B cell (primary cell): ENCODE results near the gene BRWD1. TPM values are rescaled to one million over a fixed set of nuclear protein-coding genes. Genes with fewer than 3 reads are reported as not detected.

Experiments used
- ATAC-seq: fragments of 200-7000 bp; cut with Tn5 transposase; one replicate; pipeline ENCODE4 v1.10.0; 2021; ENCODE audit warnings: low read depth, mild to moderate bottlenecking, moderate number of reproducible peaks, moderate library complexity
- CTCF ChIA-PET: fragments of 350-600 bp; sonication (Branson Sonifier 250); formaldehyde crosslinking; loops from one replicate; lab custom pipeline; 2021; ENCODE audit warnings: antibody characterized with exemption, inconsistent platforms; lab: Charles Lee
- POLR2A ChIA-PET: fragments of 350-600 bp; sonication (Branson Sonifier 250); formaldehyde crosslinking; loops from one replicate; lab custom pipeline; 2021; ENCODE audit warnings: antibody characterized with exemption; lab: Charles Lee
- DNase-seq: peaks from one replicate; pipeline ENCODE4 v3.0.0; 2013
- H2AFZ ChIP-seq: 2 replicates; pipeline ENCODE4 v1.6.1; 2012; ENCODE audit warnings: mild to moderate bottlenecking, low read depth, low read length; ENCODE audit not compliant: insufficient read depth, poor library complexity, severe bottlenecking
- H3K27ac ChIP-seq, 2 donors: 1 replicate in 1 of 2; 2 replicates in 1 of 2; pipeline ENCODE4 v1.5.1; 2012 to 2013; ENCODE audit warnings: low read length in 2 of 2, mild to moderate bottlenecking in 2 of 2, moderate library complexity in 1 of 2
- H3K27me3 ChIP-seq, 4 experiments: fragments of 200-600 bp in 1 of 4; sonication (generic) in 1 of 4; replicated peaks in 1 of 4; 1 replicate in 2 of 4; 2 replicates in 2 of 4; pipeline versions ENCODE4 v1.6.1 to v1.7.0; 2013 to 2016; ENCODE audit warnings: low read length in 3 of 4, mild to moderate bottlenecking in 2 of 4, mixed read lengths in 1 of 4, moderate library complexity in 1 of 4; ENCODE audit not compliant: insufficient read depth in 4 of 4, control insufficient read depth in 3 of 4; ENCODE audit errors: control extremely low read depth in 1 of 4
- H3K36me3 ChIP-seq, 2 experiments: replicated peaks in 1 of 2; 1 replicate in 1 of 2; 2 replicates in 1 of 2; pipeline versions ENCODE4 v1.6.1 to v1.7.1; 2013; ENCODE audit warnings: low read length in 1 of 2; ENCODE audit not compliant: insufficient read depth in 2 of 2, control insufficient read depth in 1 of 2; ENCODE audit errors: control extremely low read depth in 1 of 2, extremely low read depth in 1 of 2
- H3K4me1 ChIP-seq, 2 donors: fragments of 200-600 bp in 1 of 2; sonication (generic) in 1 of 2; 1 replicate in 1 of 2; 2 replicates in 1 of 2; pipeline versions ENCODE4 v1.5.1 to v1.6.1; 2013 to 2017; ENCODE audit warnings: low read length in 2 of 2; ENCODE audit not compliant: control insufficient read depth in 2 of 2, insufficient read depth in 2 of 2
- H3K4me2 ChIP-seq: replicated peaks from 2 replicates; pipeline ENCODE3; 2012; ENCODE audit warnings: mild to moderate bottlenecking, low read depth, low read length; ENCODE audit not compliant: poor library complexity, severe bottlenecking
- H3K4me3 ChIP-seq, 5 experiments: fragments of 200-600 bp in 1 of 5; sonication (generic) in 1 of 5; 1 replicate in 3 of 5; 2 replicates in 2 of 5; pipeline versions ENCODE4 v1.5.1 to v1.7.0; 2011 to 2016; ENCODE audit warnings: low read length in 4 of 5, mild to moderate bottlenecking in 4 of 5, low read depth in 2 of 5, control low read depth in 1 of 5, moderate library complexity in 1 of 5; ENCODE audit not compliant: insufficient read depth in 1 of 5; ENCODE audit errors: control extremely low read depth in 1 of 5, extremely low read depth in 1 of 5
- H3K79me2 ChIP-seq: fragments of 200-600 bp; sonication (generic); one replicate; pipeline ENCODE4 v1.6.0; 2016; ENCODE audit warnings: low read length; ENCODE audit not compliant: control insufficient read depth, insufficient read depth
- H3K9ac ChIP-seq: fragments of 200-600 bp; sonication (generic); 2 replicates; pipeline ENCODE4 v1.6.1; 2017; ENCODE audit warnings: mild to moderate bottlenecking, low read length, moderate library complexity
- H3K9me3 ChIP-seq, 3 donors: one replicate each; pipeline versions ENCODE4 v1.6.1 to v1.7.1; 2013; ENCODE audit warnings: low read length in 2 of 3; ENCODE audit not compliant: control insufficient read depth in 2 of 3, insufficient read depth in 1 of 3; ENCODE audit errors: control extremely low read depth in 1 of 3
- H4K20me1 ChIP-seq: 2 replicates; pipeline ENCODE4 v1.6.0; 2012; ENCODE audit warnings: mild to moderate bottlenecking, low read length; ENCODE audit not compliant: insufficient read depth, control insufficient read depth, poor library complexity, severe bottlenecking
- H3K27ac Mint-ChIP-seq: one replicate; pipeline ENCODE4 v1.8.0; 2021; ENCODE audit warnings: mixed read lengths
- H3K27me3 Mint-ChIP-seq: one replicate; pipeline ENCODE4 v1.8.0; 2021; ENCODE audit warnings: mixed read lengths
- H3K4me1 Mint-ChIP-seq: one replicate; pipeline ENCODE4 v1.8.0; 2021; ENCODE audit warnings: mixed read lengths
- H3K4me3 Mint-ChIP-seq: one replicate; pipeline ENCODE4 v1.8.0; 2021; ENCODE audit warnings: mixed read lengths
- H3K9me3 Mint-ChIP-seq: one replicate; pipeline ENCODE4 v1.8.0; 2022; ENCODE audit warnings: mixed read lengths; ENCODE audit not compliant: insufficient read depth
- EZH2 ChIP-seq: IDR thresholded peaks from 2 replicates; pipeline ENCODE4 v1.6.1; 2012; ENCODE audit warnings: borderline replicate concordance, low read depth, mild to moderate bottlenecking, moderate library complexity, low read length; ENCODE audit not compliant: insufficient read depth, poor library complexity, severe bottlenecking
- WGBS: methylation state at CpG from one replicate; pipeline ENCODE4 v1.1.5; 2013; ENCODE audit warnings: missing lambda C conversion rate; ENCODE audit not compliant: insufficient coverage; 5-methylcytosine and 5-hydroxymethylcytosine counted together
- intact Hi-C: fragments of 100-400 bp; cut with micrococcal nuclease; formaldehyde crosslinking; loops from one replicate; pipeline ENCODE4 v1.10.0; 2022
- polyA plus RNA-seq: library from polyadenylated mRNA; depleted of rRNA; stranded (reverse); fragments of >200 nt; gene quantifications from 2 replicates; pipeline ENCODE4 v1.2.3, GENCODE V29; 2012
- total RNA-seq, 2 donors: library from RNA; stranded (reverse); fragments of 120-200 nt in 1 of 2; gene quantifications; 1 replicate in 1 of 2; 2 replicates in 1 of 2; pipeline versions ENCODE4 v1.2.3 to v1.2.4, GENCODE V29; 2013 to 2022
- TF ChIP-seq, protein P1 (sequence below): fragments of 200-600 bp; IDR thresholded peaks from one replicate; pipeline ENCODE4 v1.8.0; 2022; ENCODE audit warnings: antibody characterized with exemption, mild to moderate bottlenecking

The BRWD1 gene
- total and polyA plus RNA-seq, 2 donors (not counting 1 experiment from before 2014, with no cell fraction given) = 9.4 to 93.9 TPM

GRCh38 chr21:39311164-39311563 is 2.3 kb downstream of the BRWD1 start:
- H3K4me1 Mint-ChIP-seq = peaks cover 36% of the 10 kb centered on the region
- POLR2A ChIA-PET = no interaction called here
- Histone ChIP-seq H2AFZ (no peak overlapping the region), H3K36me3 (peaks cover 6 to 26% of the 10 kb centered on the region in 2 experiments), H3K4me2 (no peak overlapping the region), H4K20me1 (peaks cover 46% of the 10 kb centered on the region), H3K9me3 (peaks cover 0 to 2% (median 0%) of the 10 kb centered on the region in 3 donors), H3K4me1 (peaks cover 11 to 13% of the 10 kb centered on the region in 2 donors), H3K27ac (peak overlapping the region in 1 of 2 donors; percentile 15), H3K9ac (no peak overlapping the region), H3K4me3 (no peak overlapping the region), H3K27me3 (no peaks in the 10 kb centered on the region), H3K79me2 (peaks cover 57% of the 10 kb centered on the region)
- no peaks in the 10 kb centered on the region for H3K27me3 Mint-ChIP-seq
- DNase-seq (no peak), ATAC-seq (no peak)
- no CpG with 5 or more reads among the region's 7 CpGs for WGBS
- no peak overlapping the region for H3K27ac Mint-ChIP-seq
- no peaks in the 10 kb centered on the region for H3K9me3 Mint-ChIP-seq
- CTCF ChIA-PET = interaction anchor here (1.3 kb wide), 1 partner anchor 131 kb away, joined by 3 read pairs; no protein-coding TSS in a partner anchor
- TF ChIP-seq, protein P1, sequence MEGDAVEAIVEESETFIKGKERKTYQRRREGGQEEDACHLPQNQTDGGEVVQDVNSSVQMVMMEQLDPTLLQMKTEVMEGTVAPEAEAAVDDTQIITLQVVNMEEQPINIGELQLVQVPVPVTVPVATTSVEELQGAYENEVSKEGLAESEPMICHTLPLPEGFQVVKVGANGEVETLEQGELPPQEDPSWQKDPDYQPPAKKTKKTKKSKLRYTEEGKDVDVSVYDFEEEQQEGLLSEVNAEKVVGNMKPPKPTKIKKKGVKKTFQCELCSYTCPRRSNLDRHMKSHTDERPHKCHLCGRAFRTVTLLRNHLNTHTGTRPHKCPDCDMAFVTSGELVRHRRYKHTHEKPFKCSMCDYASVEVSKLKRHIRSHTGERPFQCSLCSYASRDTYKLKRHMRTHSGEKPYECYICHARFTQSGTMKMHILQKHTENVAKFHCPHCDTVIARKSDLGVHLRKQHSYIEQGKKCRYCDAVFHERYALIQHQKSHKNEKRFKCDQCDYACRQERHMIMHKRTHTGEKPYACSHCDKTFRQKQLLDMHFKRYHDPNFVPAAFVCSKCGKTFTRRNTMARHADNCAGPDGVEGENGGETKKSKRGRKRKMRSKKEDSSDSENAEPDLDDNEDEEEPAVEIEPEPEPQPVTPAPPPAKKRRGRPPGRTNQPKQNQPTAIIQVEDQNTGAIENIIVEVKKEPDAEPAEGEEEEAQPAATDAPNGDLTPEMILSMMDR = no peak
- TF ChIP-seq EZH2 = no peak
- intact Hi-C loops = loop anchor here (5.0 kb wide), 1 partner anchor 1749 kb away; no protein-coding TSS in a partner anchor
- H3K4me3 Mint-ChIP-seq = no peak overlapping the region

- TF ChIP-seq, protein P1 = no peak
- no peak for TF ChIP-seq EZH2
- Histone ChIP-seq H3K9me3 (peaks cover 0 to 2% (median 0%) of the 10 kb centered on the region in 3 donors), H3K36me3 (peaks cover 6 to 36% of the 10 kb centered on the region in 2 experiments), H3K9ac (no peak overlapping the region), H2AFZ (no peak overlapping the region), H3K79me2 (peaks cover 90% of the 10 kb centered on the region), H4K20me1 (peaks cover 66% of the 10 kb centered on the region), H3K27ac (peak overlapping the region in 1 of 2 donors; percentile 33), H3K4me3 (no peak overlapping the region), H3K27me3 (no peaks in the 10 kb centered on the region), H3K4me2 (no peak overlapping the region), H3K4me1 (peaks cover 0 to 6% of the 10 kb centered on the region in 2 donors)
- no peak for ATAC-seq
- CTCF ChIA-PET = no interaction called here
- no peak overlapping the region for H3K4me3 Mint-ChIP-seq
- intact Hi-C loops = no loop called here
- peaks cover 24% of the 10 kb centered on the region for H3K4me1 Mint-ChIP-seq
- no CpG with 5 or more reads among the region's 1 CpG for WGBS
- H3K9me3 Mint-ChIP-seq = no peaks in the 10 kb centered on the region
- POLR2A ChIA-PET = no interaction called here
- H3K27me3 Mint-ChIP-seq = no peaks in the 10 kb centered on the region
- DNase-seq = no peak
- no peak overlapping the region for H3K27ac Mint-ChIP-seq
Observed at GRCh38 chr21:39307466-39307865, 6.0 kb downstream of the BRWD1 start.
